Fibroblast of pulmonary artery (primary cell): ENCODE data around the gene ASAP3.

Source experiments
- DNase-seq: peaks from one replicate; pipeline ENCODE4 v3.0.0-alpha.2; 2010; ENCODE audit warnings: low read depth
- H3K4me3 ChIP-seq: replicated peaks from 2 replicates; pipeline ENCODE4 v1.5.1; 2011; ENCODE audit warnings: low read depth, mild to moderate bottlenecking, control low read depth, low read length, moderate library complexity
- CTCF ChIP-seq: IDR thresholded peaks from 2 replicates; pipeline ENCODE4 v1.5.1; 2011; ENCODE audit warnings: mild to moderate bottlenecking, control low read depth, low read length, inconsistent platforms; ENCODE audit errors: missing control alignments

The ASAP3 gene

GRCh38 chr1:23529146-23530086 lies 45.4 kb upstream of the ASAP3 start:
- no peak for DNase-seq
- H3K4me3 ChIP-seq: no peak overlapping the region

DNA sequence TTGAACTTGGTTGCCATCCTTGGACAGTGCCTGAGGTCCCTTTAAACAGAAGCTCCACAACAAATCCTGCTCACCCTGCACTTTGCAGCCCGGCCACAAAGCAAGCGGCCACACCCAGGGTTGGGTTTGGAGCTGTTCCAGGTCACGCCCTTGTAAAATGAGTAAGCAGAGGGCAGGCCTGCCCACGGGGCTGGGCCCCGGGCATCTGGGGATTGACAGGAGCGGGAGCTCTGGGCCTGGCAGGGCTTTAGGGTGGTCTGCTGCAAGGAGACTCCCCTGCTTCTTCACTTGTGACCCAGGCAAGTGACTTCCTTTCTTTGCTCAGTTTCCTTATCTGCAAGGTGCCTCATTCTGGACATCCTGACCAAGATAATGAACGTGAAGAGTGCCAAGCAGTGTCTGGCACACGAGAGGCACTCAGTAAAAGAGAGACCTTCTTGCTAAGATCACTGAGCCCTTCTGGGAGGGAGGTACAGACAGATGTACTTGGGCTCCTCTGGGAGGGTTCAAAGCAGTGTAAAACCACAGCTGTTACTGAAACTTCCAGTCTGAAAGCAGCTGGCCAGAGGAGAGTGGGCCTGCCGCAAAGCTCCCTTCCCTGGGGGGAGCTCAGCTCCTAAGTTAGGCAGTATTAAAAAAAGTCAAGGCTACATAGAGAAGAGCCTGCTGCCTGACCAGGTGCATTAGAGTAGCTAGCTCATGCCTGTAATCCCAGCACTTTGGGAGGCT lies 44.4 kb upstream of the ASAP3 start:
- TF ChIP-seq CTCF: no peak
- no peak overlapping the region for H3K4me3 ChIP-seq
- DNase-seq: peak; percentile 69

More at GRCh38 chr1:23529146-23530086, 45.4 kb upstream of the ASAP3 start:
- TF ChIP-seq CTCF: no peak

GRCh38 chr1:23527900-23528249 lies 43.9 kb upstream of the ASAP3 start:
- no peak for TF ChIP-seq CTCF
- H3K4me3 ChIP-seq: no peak overlapping the region
- DNase-seq: no peak

- no peak for TF ChIP-seq CTCF
- no peak overlapping the region for H3K4me3 ChIP-seq
- DNase-seq: no peak
Observed at GRCh38 chr1:23527366-23527765, 43.4 kb upstream of the ASAP3 start.

DNA sequence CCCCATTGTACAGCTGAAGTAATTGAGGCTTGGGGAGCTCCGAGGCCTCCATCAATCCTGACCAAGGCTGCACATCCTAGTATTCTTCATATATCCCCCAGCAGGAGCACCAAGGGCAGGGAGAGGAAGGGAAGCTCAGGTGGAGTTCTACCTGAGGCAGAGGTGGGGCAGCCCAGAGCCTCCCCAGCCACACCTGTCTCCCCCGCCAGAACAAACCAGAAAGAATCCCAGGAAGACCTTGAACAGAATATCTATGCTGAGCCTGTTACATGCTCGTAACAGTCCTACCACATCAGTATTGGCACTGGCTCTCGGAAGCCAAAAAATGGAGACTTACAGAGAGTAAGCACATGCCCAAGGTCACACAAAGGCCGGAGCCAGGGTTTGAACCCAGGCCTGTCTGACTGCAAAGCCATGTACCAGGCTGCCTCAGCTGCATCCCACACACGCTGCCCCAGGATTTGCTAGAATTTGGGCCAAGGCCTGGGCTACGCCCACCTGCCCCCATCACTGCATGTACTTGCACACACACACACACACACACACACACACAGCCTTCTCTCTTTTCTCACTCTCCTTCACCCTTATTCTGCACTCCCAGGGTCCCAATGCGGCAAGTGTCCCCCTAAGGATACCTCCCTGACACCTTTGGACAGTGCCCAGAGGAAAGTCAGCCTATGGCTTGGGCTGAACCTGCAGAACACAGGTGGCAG lies 42.5 kb upstream of the ASAP3 start:
- H3K4me3 ChIP-seq: no peak overlapping the region
- no peak for TF ChIP-seq CTCF
- DNase-seq: no peak

GRCh38 chr1:23525558-23526250 lies 41.7 kb upstream of the ASAP3 start:
- no peak for TF ChIP-seq CTCF
- no peak overlapping the region for H3K4me3 ChIP-seq
- DNase-seq: no peak
